Caki2 (cell line): Measurements from ENCODE around the gene CROCC2. TPM values are rescaled to one million over a fixed set of nuclear protein-coding genes. Genes with fewer than 3 reads are reported as not detected.

Experiments
- DNase-seq: peaks from one replicate; pipeline ENCODE4 v3.0.0-alpha.2; 2015; ENCODE audit warnings: low read depth
- in situ Hi-C: cut with HindIII; loops from 2 replicates; pipeline ENCODE4 v1.10.0; 2016; ENCODE audit warnings: low sequenced_read_pairs, low pct_unique_long_range_greater_than_20kb, mixed read lengths
- total RNA-seq: library from RNA; depleted of rRNA; stranded (reverse); fragments of >200 nt; shearing (Covaris generic); gene quantifications from 2 replicates; pipeline ENCODE4 v1.2.3, GENCODE V29; 2014; ENCODE audit warnings: low replicate concordance

The CROCC2 gene
- total RNA-seq, 1 experiment from 2014 or later, result not detected

GRCh38 chr2:240958366-240959213 lies 52.5 kb downstream of the CROCC2 start:
- no peak for DNase-seq
- in situ Hi-C loops, result no loop called here

GRCh38 chr2:240959214-240959940 lies 53.2 kb downstream of the CROCC2 start:
- no peak for DNase-seq
- in situ Hi-C loops, result no loop called here

- no peak for DNase-seq
- in situ Hi-C loops, result no loop called here
These were observed 53.8 kb downstream of the CROCC2 start for GRCh38 chr2:240959941-240960308.

GRCh38 chr2:240960309-240960970 lies 54.3 kb downstream of the CROCC2 start:
- DNase-seq, result no peak

GRCh38 chr2:240960971-240961876 lies 55.1 kb downstream of the CROCC2 start:
- DNase-seq, result no peak
- in situ Hi-C loops, result no loop called here

More at GRCh38 chr2:240960309-240960970, 54.3 kb downstream of the CROCC2 start:
- in situ Hi-C loops, result no loop called here

- in situ Hi-C loops, result no loop called here
- DNase-seq, result no peak
These were observed 55.8 kb downstream of the CROCC2 start for GRCh38 chr2:240961910-240962299.

GRCh38 chr2:240962300-240963064 lies 56.3 kb downstream of the CROCC2 start:
- in situ Hi-C loops, result no loop called here

GRCh38 chr2:240963065-240963867 lies 57.1 kb downstream of the CROCC2 start:
- DNase-seq, result no peak
- in situ Hi-C loops, result no loop called here

More at GRCh38 chr2:240962300-240963064, 56.3 kb downstream of the CROCC2 start:
- DNase-seq, result no peak

- in situ Hi-C loops, result no loop called here
- DNase-seq, result no peak
These were observed 58.0 kb downstream of the CROCC2 start for GRCh38 chr2:240963868-240964703.

GRCh38 chr2:240964704-240965295 lies 58.7 kb downstream of the CROCC2 start:
- in situ Hi-C loops, result no loop called here
- no peak for DNase-seq

- in situ Hi-C loops, result no loop called here
- no peak for DNase-seq
These were observed 59.3 kb downstream of the CROCC2 start for GRCh38 chr2:240965296-240965904.

- DNase-seq, result no peak
- in situ Hi-C loops, result no loop called here
These were observed 59.8 kb downstream of the CROCC2 start for GRCh38 chr2:240965905-240966456.

- in situ Hi-C loops, result no loop called here
- DNase-seq, result no peak
These were observed 60.3 kb downstream of the CROCC2 start for GRCh38 chr2:240966457-240966905.

GRCh38 chr2:240966906-240967680 lies 61.0 kb downstream of the CROCC2 start:
- in situ Hi-C loops, result no loop called here
- no peak for DNase-seq
